Endothelial cell (in vitro differentiated cells): Measurements from ENCODE around the gene MBOAT1. TPM values are rescaled to one million over a fixed set of nuclear protein-coding genes. Genes with fewer than 3 reads are reported as not detected.
A peak's percentile ranks its signal among the peaks of the same experiment; 100 is the strongest.

Experiments used
- DNase-seq: peaks from one replicate; pipeline ENCODE4 v3.0.0; 2021; ENCODE audit warnings: low spot score
- H3K27ac Mint-ChIP-seq: one replicate; pipeline ENCODE4 v1.8.0; 2021; ENCODE audit warnings: mixed read lengths, inconsistent platforms; ENCODE audit not compliant: unreplicated experiment
- H3K27me3 Mint-ChIP-seq: one replicate; pipeline ENCODE4 v1.8.0; 2021; ENCODE audit warnings: mild to moderate bottlenecking, moderate library complexity, mixed read lengths, inconsistent platforms; ENCODE audit not compliant: unreplicated experiment
- H3K36me3 Mint-ChIP-seq: one replicate; pipeline ENCODE4 v1.8.0; 2021; ENCODE audit warnings: mild to moderate bottlenecking, low read depth, mixed read lengths, inconsistent platforms; ENCODE audit not compliant: unreplicated experiment
- H3K4me1 Mint-ChIP-seq: one replicate; pipeline ENCODE4 v1.8.0; 2021; ENCODE audit warnings: mild to moderate bottlenecking, mixed read lengths, inconsistent platforms; ENCODE audit not compliant: unreplicated experiment
- H3K4me3 Mint-ChIP-seq: one replicate; pipeline ENCODE4 v1.8.0; 2021; ENCODE audit warnings: mild to moderate bottlenecking, mixed read lengths, inconsistent platforms; ENCODE audit not compliant: unreplicated experiment
- H3K9me3 Mint-ChIP-seq: one replicate; pipeline ENCODE4 v1.8.0; 2021; ENCODE audit warnings: mixed read lengths, inconsistent platforms; ENCODE audit not compliant: unreplicated experiment
- long read RNA-seq: library from polyadenylated mRNA; unstranded; transcript quantifications from one replicate; pipeline ENCODE4 v2.0.0, GENCODE V29; 2020; ENCODE audit not compliant: unreplicated experiment
- total RNA-seq: library from RNA; stranded (reverse); fragmentation: NEBNext Ultra II Directional; extraction: Animal tissue kit (Norgen Biotek cat#: 25700); gene quantifications from one replicate; pipeline ENCODE4 v1.2.1, GENCODE V29; 2021; ENCODE audit not compliant: unreplicated experiment
- TF ChIP-seq, protein P1 (sequence below): fragments of 200-600 bp; sonication (generic); IDR thresholded peaks from one replicate; pipeline ENCODE4 v1.5.0; 2021; ENCODE audit warnings: antibody characterized with exemption; ENCODE audit not compliant: unreplicated experiment

MBOAT1 gene, protein sequence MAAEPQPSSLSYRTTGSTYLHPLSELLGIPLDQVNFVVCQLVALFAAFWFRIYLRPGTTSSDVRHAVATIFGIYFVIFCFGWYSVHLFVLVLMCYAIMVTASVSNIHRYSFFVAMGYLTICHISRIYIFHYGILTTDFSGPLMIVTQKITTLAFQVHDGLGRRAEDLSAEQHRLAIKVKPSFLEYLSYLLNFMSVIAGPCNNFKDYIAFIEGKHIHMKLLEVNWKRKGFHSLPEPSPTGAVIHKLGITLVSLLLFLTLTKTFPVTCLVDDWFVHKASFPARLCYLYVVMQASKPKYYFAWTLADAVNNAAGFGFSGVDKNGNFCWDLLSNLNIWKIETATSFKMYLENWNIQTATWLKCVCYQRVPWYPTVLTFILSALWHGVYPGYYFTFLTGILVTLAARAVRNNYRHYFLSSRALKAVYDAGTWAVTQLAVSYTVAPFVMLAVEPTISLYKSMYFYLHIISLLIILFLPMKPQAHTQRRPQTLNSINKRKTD
- 10.7 TPM for total RNA-seq
- long read RNA-seq, partial matches to known transcripts: 1 of 5 reads
- long read RNA-seq, other reads (novel, unspliced or antisense): 3 of 5 reads

DNA sequence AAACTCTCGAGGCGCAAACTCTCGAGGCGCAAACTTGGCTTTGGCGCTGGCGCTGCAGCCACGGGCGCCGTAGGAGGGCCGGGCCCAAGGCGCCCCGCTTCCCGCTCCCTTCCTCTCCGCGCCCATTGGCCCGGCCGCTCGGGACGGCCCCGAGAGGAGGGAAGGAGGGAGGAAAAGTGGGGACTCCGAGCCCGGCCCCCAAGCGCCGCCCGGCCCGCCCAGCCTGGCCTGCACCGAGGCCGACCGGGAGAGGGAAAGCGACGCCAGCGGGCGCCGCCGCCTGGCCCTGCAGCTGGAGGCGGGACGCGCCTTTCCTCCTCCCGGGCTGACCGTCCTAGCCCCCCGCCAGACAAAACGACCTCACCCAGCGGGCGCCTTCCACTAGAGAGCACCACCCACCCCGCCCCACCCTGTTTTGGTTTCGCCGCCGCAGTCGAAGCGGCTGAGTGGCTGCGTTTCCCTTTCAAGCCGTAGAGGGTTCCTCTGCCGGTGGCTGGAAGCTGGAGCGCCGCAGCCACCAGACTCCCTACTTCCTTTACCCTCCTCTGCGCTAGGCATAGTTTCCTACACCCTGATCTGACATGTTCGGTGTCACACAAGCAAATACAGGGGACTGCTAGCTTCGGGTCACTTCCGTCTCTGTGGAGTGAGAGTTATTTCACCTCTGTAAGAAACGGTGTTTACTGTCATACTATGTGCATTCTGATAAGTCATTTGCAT lies at the start of gene MBOAT1:
Gene MBOAT1, minus strand, starts transcription at position 78 of the 720 bp plus-strand sequence. CDS start 235 bp downstream, outside the sequence.
- Mint-ChIP-seq H3K27me3 (peaks cover 6% of the 10 kb centered on the region), H3K36me3 (peaks cover 3% of the 10 kb centered on the region), H3K9me3 (no peaks in the 10 kb centered on the region), H3K4me1 (peaks cover 17% of the 10 kb centered on the region), H3K4me3 (peak within 1 kb of the TSS; percentile 96), H3K27ac (peak within 1 kb of the TSS; percentile 84)
- peak; percentile 80 for DNase-seq
- TF ChIP-seq, protein P1, sequence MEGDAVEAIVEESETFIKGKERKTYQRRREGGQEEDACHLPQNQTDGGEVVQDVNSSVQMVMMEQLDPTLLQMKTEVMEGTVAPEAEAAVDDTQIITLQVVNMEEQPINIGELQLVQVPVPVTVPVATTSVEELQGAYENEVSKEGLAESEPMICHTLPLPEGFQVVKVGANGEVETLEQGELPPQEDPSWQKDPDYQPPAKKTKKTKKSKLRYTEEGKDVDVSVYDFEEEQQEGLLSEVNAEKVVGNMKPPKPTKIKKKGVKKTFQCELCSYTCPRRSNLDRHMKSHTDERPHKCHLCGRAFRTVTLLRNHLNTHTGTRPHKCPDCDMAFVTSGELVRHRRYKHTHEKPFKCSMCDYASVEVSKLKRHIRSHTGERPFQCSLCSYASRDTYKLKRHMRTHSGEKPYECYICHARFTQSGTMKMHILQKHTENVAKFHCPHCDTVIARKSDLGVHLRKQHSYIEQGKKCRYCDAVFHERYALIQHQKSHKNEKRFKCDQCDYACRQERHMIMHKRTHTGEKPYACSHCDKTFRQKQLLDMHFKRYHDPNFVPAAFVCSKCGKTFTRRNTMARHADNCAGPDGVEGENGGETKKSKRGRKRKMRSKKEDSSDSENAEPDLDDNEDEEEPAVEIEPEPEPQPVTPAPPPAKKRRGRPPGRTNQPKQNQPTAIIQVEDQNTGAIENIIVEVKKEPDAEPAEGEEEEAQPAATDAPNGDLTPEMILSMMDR: no peak

DNA sequence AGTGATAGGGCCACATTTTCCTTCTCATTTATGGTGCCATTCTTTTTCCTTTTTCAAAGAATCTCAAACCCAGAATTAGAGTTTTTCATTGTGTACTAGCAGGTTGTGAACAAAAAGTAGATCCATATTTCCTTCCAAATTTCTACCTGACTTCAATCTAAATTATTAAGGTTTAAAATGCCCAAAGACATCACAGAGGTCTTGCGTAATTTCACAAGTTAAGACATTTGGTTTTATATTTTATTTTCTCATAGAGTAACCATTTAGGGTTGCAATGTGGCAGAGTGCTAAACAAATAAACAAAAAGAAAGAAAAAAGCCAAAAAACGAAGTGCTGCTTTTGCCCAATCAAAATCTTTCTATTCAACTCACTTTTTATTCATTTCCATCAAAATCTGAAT lies 49.4 kb upstream of the MBOAT1 start:
- no peaks in the 10 kb centered on the region for H3K36me3 Mint-ChIP-seq

DNA sequence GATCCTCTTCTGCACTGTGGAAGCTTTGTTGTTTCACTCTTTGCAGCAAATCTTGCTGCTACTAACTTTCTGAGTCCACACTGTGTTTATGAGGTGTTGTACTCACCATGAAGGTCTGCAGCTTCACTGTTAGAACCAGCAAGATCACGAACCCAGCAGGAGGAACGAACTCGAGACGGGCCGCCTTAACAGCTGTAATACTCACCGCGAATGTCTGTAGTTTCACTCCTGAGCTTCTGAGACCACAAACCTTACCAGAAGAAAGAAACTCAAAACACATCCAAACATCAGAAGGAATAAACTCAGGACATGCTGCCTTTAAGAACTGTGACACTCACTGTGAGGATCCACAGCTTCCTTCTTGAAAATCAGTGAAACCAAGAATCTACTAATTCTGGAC lies 48.1 kb upstream of the MBOAT1 start:
- no peak overlapping the region for H3K27ac Mint-ChIP-seq
- H3K9me3 Mint-ChIP-seq: no peaks in the 10 kb centered on the region
- H3K4me3 Mint-ChIP-seq: no peak overlapping the region
- TF ChIP-seq, protein P1: no peak
- peaks cover 3% of the 10 kb centered on the region for H3K27me3 Mint-ChIP-seq
- DNase-seq: no peak
- no peaks in the 10 kb centered on the region for H3K4me1 Mint-ChIP-seq
- no peaks in the 10 kb centered on the region for H3K36me3 Mint-ChIP-seq

More for the DNA sequence above, 49.4 kb upstream of the MBOAT1 start:
- DNase-seq: no peak
- no peaks in the 10 kb centered on the region for H3K4me1 Mint-ChIP-seq
- H3K27me3 Mint-ChIP-seq: peaks cover 3% of the 10 kb centered on the region
- H3K4me3 Mint-ChIP-seq: no peak overlapping the region
- TF ChIP-seq, protein P1: no peak
- H3K27ac Mint-ChIP-seq: no peak overlapping the region
- no peaks in the 10 kb centered on the region for H3K9me3 Mint-ChIP-seq

DNA sequence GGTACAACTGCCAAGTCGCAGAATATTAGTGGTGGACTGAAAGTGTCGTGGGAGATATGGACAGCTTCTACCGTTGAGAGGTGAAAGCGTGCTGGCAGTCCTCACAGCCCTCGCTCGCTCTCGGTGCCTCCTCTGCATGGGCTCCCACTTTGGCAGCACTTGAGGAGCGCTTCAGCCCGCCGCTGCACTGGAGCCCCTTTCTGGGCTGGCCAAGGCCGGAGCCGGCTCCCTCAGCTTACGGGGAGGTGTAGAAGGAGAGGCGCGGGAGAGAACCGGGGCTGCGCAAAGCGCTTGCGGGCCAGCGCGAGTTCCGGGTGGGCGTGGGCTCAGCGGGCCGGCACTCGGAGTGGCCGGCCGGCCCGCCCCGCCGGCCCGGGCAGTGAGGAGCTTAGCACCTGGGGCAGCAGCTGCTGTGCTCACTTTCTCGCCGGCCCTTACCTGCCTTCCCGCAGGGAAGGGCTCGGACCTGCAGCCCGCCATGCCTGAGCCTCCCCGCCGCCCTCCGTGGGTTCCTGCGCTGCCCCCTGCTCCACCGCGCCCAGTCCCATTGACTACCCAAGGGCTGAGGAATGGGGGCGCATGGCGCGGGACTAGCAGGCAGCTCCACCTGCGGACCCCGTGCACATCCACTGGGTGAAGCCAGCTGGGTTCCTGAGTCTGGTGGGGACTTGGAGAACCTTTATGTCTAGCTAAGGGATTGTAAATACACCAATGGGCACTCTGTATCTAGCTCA lies 47.2 kb upstream of the MBOAT1 start:
- H3K4me1 Mint-ChIP-seq: no peaks in the 10 kb centered on the region
- H3K27ac Mint-ChIP-seq: no peak overlapping the region
- no peaks in the 10 kb centered on the region for H3K9me3 Mint-ChIP-seq
- TF ChIP-seq, protein P1: no peak
- H3K4me3 Mint-ChIP-seq: no peak overlapping the region
- peaks cover 2% of the 10 kb centered on the region for H3K27me3 Mint-ChIP-seq
- no peaks in the 10 kb centered on the region for H3K36me3 Mint-ChIP-seq
- no peak for DNase-seq
